RWPE1 (cell line): ENCODE measurements around the gene ANO4.

Source experiments
- CTCF ChIA-PET: fragments of 350-600 bp; sonication (Branson Sonifier 250); formaldehyde crosslinking; extraction: SDS; loops from one replicate; lab custom pipeline; 2021; lab: Yijun Ruan, JAX
- POLR2A ChIA-PET: fragments of 400-600 bp; formaldehyde crosslinking; extraction: SDS; loops from one replicate; lab custom pipeline; 2020; ENCODE audit warnings: antibody characterized with exemption; ENCODE audit not compliant: low non-redundant PET; lab: Yijun Ruan, JAX
- DNase-seq: peaks from one replicate; pipeline ENCODE4 v3.0.0; 2012; ENCODE audit warnings: low spot score
- H3K27ac ChIP-seq: fragments of 450-650 bp; 2 replicates; pipeline ENCODE4 v1.5.1; 2017
- CTCF ChIP-seq: fragments of 450-650 bp; conservative IDR thresholded peaks from 2 replicates; pipeline ENCODE4 v1.5.1; 2017; ENCODE audit warnings: low read depth, mild to moderate bottlenecking

The ANO4 gene

GRCh38 chr12:101015044-101015443 lies 220.5 kb downstream of the ANO4 start:
- TF ChIP-seq CTCF: no peak
- CTCF ChIA-PET: no interaction called here
- H3K27ac ChIP-seq: no peak overlapping the region
- no peak for DNase-seq
- POLR2A ChIA-PET: no interaction called here

- no peak for TF ChIP-seq CTCF
- no peak overlapping the region for H3K27ac ChIP-seq
- peak; percentile 90 for DNase-seq
- POLR2A ChIA-PET: no interaction called here
- CTCF ChIA-PET: interaction anchor here (0.6 kb wide), 1 partner anchor 13 kb away, joined by 4 read pairs; no protein-coding TSS in a partner anchor
Observed at GRCh38 chr12:101018540-101018939, 224.0 kb downstream of the ANO4 start.

- CTCF ChIA-PET: interaction anchor here (0.6 kb wide), 1 partner anchor 14 kb away, joined by 4 read pairs; no protein-coding TSS in a partner anchor
- H3K27ac ChIP-seq: no peak overlapping the region
- POLR2A ChIA-PET: no interaction called here
- TF ChIP-seq CTCF: no peak
- DNase-seq: no peak
Observed at GRCh38 chr12:101019201-101019600, 224.6 kb downstream of the ANO4 start.

DNA sequence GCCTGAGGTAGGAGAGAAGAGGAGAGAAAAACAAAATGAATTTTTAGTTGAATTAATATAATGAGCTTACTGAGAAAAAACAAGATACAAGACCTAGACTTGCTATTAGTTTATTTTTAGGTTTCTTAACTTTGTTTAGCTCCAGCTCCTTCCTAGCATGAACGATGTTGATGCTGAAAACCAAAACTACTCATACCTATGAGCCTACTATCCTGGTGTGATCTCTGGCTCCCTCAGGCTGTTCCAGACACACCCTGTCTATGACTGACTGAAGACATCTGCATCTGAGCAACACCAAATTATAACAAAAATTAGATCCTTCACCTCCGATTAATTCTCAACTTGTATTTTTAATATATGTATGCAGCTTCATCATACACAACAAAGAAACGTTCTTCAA lies 225.1 kb downstream of the ANO4 start:
- CTCF ChIA-PET: no interaction called here

GRCh38 chr12:101021442-101021841 lies 226.9 kb downstream of the ANO4 start:
- no peak for TF ChIP-seq CTCF
- ChIA-PET POLR2A (interaction anchor here (0.7 kb wide), 1 partner anchor 387 kb away, joined by 5 read pairs; no protein-coding TSS in a partner anchor), CTCF (no interaction called here)
- H3K27ac ChIP-seq: peak overlapping the region; percentile 75
- DNase-seq: no peak

More for the DNA sequence above, 225.1 kb downstream of the ANO4 start:
- no peak overlapping the region for H3K27ac ChIP-seq
- peak; percentile 34 for DNase-seq
- no peak for TF ChIP-seq CTCF
- POLR2A ChIA-PET: no interaction called here

DNA sequence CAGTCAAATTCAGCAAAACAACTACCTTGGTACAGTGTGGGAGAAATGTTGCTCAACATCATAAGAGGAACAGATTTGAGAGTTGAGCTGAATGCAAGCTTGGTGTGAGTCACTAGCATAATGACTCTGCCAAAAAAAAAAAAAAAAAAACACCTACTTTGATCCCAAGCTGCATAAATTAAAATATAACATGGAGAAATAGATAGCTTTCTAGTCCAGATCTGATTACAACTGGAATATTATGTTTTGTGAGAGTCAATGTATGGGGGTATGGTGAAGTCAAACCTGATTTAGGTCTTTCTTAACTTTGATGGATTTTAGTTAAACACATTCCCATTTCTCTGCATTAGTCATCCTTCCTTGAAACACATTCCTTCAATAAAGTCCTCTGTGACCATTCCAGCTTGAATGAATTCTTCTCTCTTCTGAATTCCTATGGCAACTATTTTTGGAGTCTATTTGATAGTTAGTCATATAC lies 227.4 kb downstream of the ANO4 start:
- ChIA-PET POLR2A (interaction anchor here (0.7 kb wide), 1 partner anchor 386 kb away, joined by 5 read pairs; no protein-coding TSS in a partner anchor), CTCF (no interaction called here)
- peak; percentile 62 for DNase-seq
- no peak overlapping the region for H3K27ac ChIP-seq
- TF ChIP-seq CTCF: no peak
